CD14-positive monocyte (primary cell): ENCODE measurements around the gene FXYD2. TPM values are rescaled to one million over a fixed set of nuclear protein-coding genes. Genes with fewer than 3 reads are reported as not detected.

Source experiments
- DNase-seq, 3 donors: peaks; one replicate each; pipeline ENCODE4 v3.0.0-alpha.2; 2011 to 2022
- H2AFZ ChIP-seq: 2 replicates; pipeline ENCODE4 v1.6.0; 2012; ENCODE audit warnings: mild to moderate bottlenecking, low read depth, low read length, inconsistent platforms; ENCODE audit not compliant: insufficient read depth, poor library complexity, severe bottlenecking
- H3K27ac ChIP-seq, 2 donors: 1 replicate in 1 of 2; 2 replicates in 1 of 2; pipeline ENCODE4 v1.5.1; 2012 to 2013; ENCODE audit warnings: low read length in 2 of 2, control low read depth in 1 of 2, inconsistent platforms in 1 of 2, low read depth in 1 of 2, mild to moderate bottlenecking in 1 of 2
- H3K27me3 ChIP-seq, 2 donors: one replicate each; pipeline versions ENCODE4 v1.6.0 to v1.6.1; 2011 to 2013; ENCODE audit warnings: low read length in 2 of 2; ENCODE audit not compliant: control insufficient read depth in 2 of 2, insufficient read depth in 2 of 2
- H3K36me3 ChIP-seq, 2 donors: replicated peaks in 1 of 2; 1 replicate in 1 of 2; 2 replicates in 1 of 2; pipeline versions ENCODE4 v1.5.1 to v1.6.1; 2012 to 2013; ENCODE audit warnings: low read length in 2 of 2, control low read depth in 1 of 2, inconsistent platforms in 1 of 2, mild to moderate bottlenecking in 1 of 2; ENCODE audit not compliant: insufficient read depth in 2 of 2, control insufficient read depth in 1 of 2
- H3K4me1 ChIP-seq, 2 donors: 1 replicate in 1 of 2; 2 replicates in 1 of 2; pipeline versions ENCODE4 v1.5.1 to v1.6.1; 2012 to 2013; ENCODE audit warnings: low read length in 2 of 2, control low read depth in 1 of 2, inconsistent platforms in 1 of 2, mild to moderate bottlenecking in 1 of 2, moderate library complexity in 1 of 2; ENCODE audit not compliant: insufficient read depth in 2 of 2, control insufficient read depth in 1 of 2
- H3K4me2 ChIP-seq: replicated peaks from 2 replicates; pipeline ENCODE3; 2012; ENCODE audit warnings: low read length, moderate library complexity, mild to moderate bottlenecking; ENCODE audit not compliant: poor library complexity, severe bottlenecking; ENCODE audit errors: extremely low read depth
- H3K4me3 ChIP-seq, 3 experiments: fragments of 200-600 bp in 1 of 3; sonication (generic) in 1 of 3; replicated peaks in 1 of 3; 1 replicate in 2 of 3; 2 replicates in 1 of 3; pipeline ENCODE4 v1.5.1; 2011 to 2013; ENCODE audit warnings: low read length in 3 of 3, mild to moderate bottlenecking in 3 of 3, control low read depth in 2 of 3, low read depth in 2 of 3, inconsistent platforms in 1 of 3, moderate library complexity in 1 of 3
- H3K79me2 ChIP-seq: 2 replicates; pipeline ENCODE4 v1.6.0; 2012; ENCODE audit warnings: mild to moderate bottlenecking, control low read depth, inconsistent platforms, low read length, moderate library complexity; ENCODE audit not compliant: insufficient read depth
- H3K9ac ChIP-seq: 2 replicates; pipeline ENCODE4 v1.6.0; 2017; ENCODE audit warnings: low read length, mild to moderate bottlenecking; ENCODE audit not compliant: insufficient read depth, poor library complexity, severe bottlenecking
- H3K9me3 ChIP-seq, 2 donors: replicated peaks in 1 of 2; 1 replicate in 1 of 2; 2 replicates in 1 of 2; pipeline versions ENCODE4 v1.5.1 to v1.6.1; 2012 to 2013; ENCODE audit warnings: low read length in 2 of 2, control low read depth in 1 of 2; ENCODE audit not compliant: control insufficient read depth in 1 of 2, insufficient read depth in 1 of 2
- H4K20me1 ChIP-seq: 2 replicates; pipeline ENCODE4 v1.6.0; 2012; ENCODE audit warnings: mild to moderate bottlenecking, low read length, control low read depth, moderate library complexity; ENCODE audit not compliant: insufficient read depth
- H3K27ac Mint-ChIP-seq, 7 donors: one replicate each; pipeline ENCODE4 v1.8.0; 2020; ENCODE audit warnings: mild to moderate bottlenecking in 7 of 7, mixed read lengths in 7 of 7, moderate library complexity in 6 of 7, inconsistent platforms in 2 of 7
- H3K27me3 Mint-ChIP-seq, 3 donors: one replicate each; pipeline ENCODE4 v1.8.0; 2021 to 2022; ENCODE audit warnings: low read depth in 3 of 3, mild to moderate bottlenecking in 3 of 3, mixed read lengths in 3 of 3, moderate library complexity in 3 of 3, inconsistent platforms in 1 of 3
- H3K36me3 Mint-ChIP-seq, 2 donors: one replicate each; pipeline ENCODE4 v1.8.0; 2020; ENCODE audit warnings: mixed read lengths in 2 of 2, inconsistent platforms in 1 of 2, mild to moderate bottlenecking in 1 of 2
- H3K4me1 Mint-ChIP-seq: one replicate; pipeline ENCODE4 v1.8.0; 2020; ENCODE audit warnings: mild to moderate bottlenecking, mixed read lengths
- H3K4me3 Mint-ChIP-seq, 2 donors: one replicate each; pipeline ENCODE4 v1.8.0; 2020; ENCODE audit warnings: mild to moderate bottlenecking in 2 of 2, mixed read lengths in 2 of 2, moderate library complexity in 1 of 2
- H3K9me3 Mint-ChIP-seq, 7 donors: one replicate each; pipeline ENCODE4 v1.8.0; 2020 to 2022; ENCODE audit warnings: mixed read lengths in 7 of 7, mild to moderate bottlenecking in 6 of 7, moderate library complexity in 6 of 7, inconsistent platforms in 2 of 7
- CTCF ChIP-seq: fragments of 200-600 bp; IDR thresholded peaks from one replicate; pipeline ENCODE4 v1.8.0; 2022; ENCODE audit warnings: antibody characterized with exemption, mild to moderate bottlenecking
- WGBS: methylation state at CpG from one replicate; pipeline ENCODE4 v1.1.5; 2013; ENCODE audit warnings: missing lambda C conversion rate; ENCODE audit not compliant: insufficient coverage; 5-methylcytosine and 5-hydroxymethylcytosine counted together
- intact Hi-C, 2 donors: fragments of 100-400 bp; cut with micrococcal nuclease; formaldehyde crosslinking; loops; one replicate each; pipeline versions ENCODE4 v1.15.0 to v1.15.1; 2023
- polyA plus RNA-seq, 3 donors: library from polyadenylated mRNA; depleted of rRNA in 1 of 3; unstranded in 2 of 3; stranded (reverse) in 1 of 3; fragments of 300-500 nt in 2 of 3; fragments of >200 nt in 1 of 3; fragmentation: Illumina TruSeq in 2 of 3; gene quantifications; 1 replicate in 2 of 3; 2 replicates in 1 of 3; pipeline ENCODE4 v1.2.3, GENCODE V29; 2012 to 2021

The FXYD2 gene
- polyA plus RNA-seq, 3 donors: 0.96 to 4.4 (median 2.5) TPM

- intact Hi-C loops: loop anchor here (2.0 to 5.0 kb wide), 4 partner anchors 80 to 230 kb away; no protein-coding TSS in a partner anchor
- H3K4me3 Mint-ChIP-seq: no peak overlapping the region
Measured at GRCh38 chr11:117822074-117823033, 2.2 kb downstream of the FXYD2 start.

More at GRCh38 chr11:117822074-117823033, 2.2 kb downstream of the FXYD2 start:
- Mint-ChIP-seq H3K27ac (peak overlapping the region in 6 of 7 donors; percentile 52 to 93 (median 88)), H3K36me3 (no peaks in the 10 kb centered on the region), H3K9me3 (no peaks in the 10 kb centered on the region), H3K27me3 (no peaks in the 10 kb centered on the region), H3K4me1 (peaks cover 66% of the 10 kb centered on the region)
- peaks cover 61 to 66% of the 10 kb centered on the region in 2 donors for H3K4me1 ChIP-seq
- peak in 2 of 3 donors; percentile 46 to 71 for DNase-seq
- no peaks in the 10 kb centered on the region for H3K79me2 ChIP-seq
- peak overlapping the region in 1 of 2 donors; percentile 43 for H3K27ac ChIP-seq
- peak; percentile 91 for TF ChIP-seq CTCF
- no peaks in the 10 kb centered on the region for H3K9me3 ChIP-seq
- no peak overlapping the region for H3K9ac ChIP-seq
- no peak overlapping the region for H3K4me3 ChIP-seq
- H3K27me3 ChIP-seq: no peaks in the 10 kb centered on the region
- no peaks in the 10 kb centered on the region for H3K36me3 ChIP-seq
- H2AFZ ChIP-seq: peak overlapping the region; percentile 43
- H3K4me2 ChIP-seq: peak overlapping the region; percentile 13
- WGBS: 65% methylated on average over 27 of the region's 33 CpGs
- no peaks in the 10 kb centered on the region for H4K20me1 ChIP-seq
